HCT116 (cell line): Measurements from ENCODE around the gene RFESD. TPM values are rescaled to one million over a fixed set of nuclear protein-coding genes. Genes with fewer than 3 reads are reported as not detected.

Experiments
- ATAC-seq: fragments of 200-7000 bp; cut with Tn5 transposase; 2 replicates; pipeline ENCODE4 v1.9.1; 2020; ENCODE audit warnings: mild to moderate bottlenecking, moderate library complexity
- BruUV-seq: library from RNA; stranded (reverse); fragments of 400-500 nt; replicated peaks from 2 replicates; lab custom pipeline; 2021; lab: Mats Ljungman, UMichigan
- CTCF ChIA-PET: fragments of 300-600 bp; sonication (Branson Sonifier 250); formaldehyde crosslinking; loops from one replicate; lab custom pipeline; 2021; ENCODE audit warnings: antibody characterized with exemption; lab: Charles Lee
- POLR2A ChIA-PET: fragments of 300-600, 350-600 bp; sonication (Branson Sonifier 250); formaldehyde crosslinking; loops from one replicate; lab custom pipeline; 2021; ENCODE audit warnings: antibody characterized with exemption; lab: Charles Lee
- RAD21 ChIA-PET, 2 experiments: fragments of 300-600 bp; sonication (Branson Sonifier 250); formaldehyde crosslinking; loops; one replicate each; lab custom pipeline; 2023; ENCODE audit warnings: low total read pairs in 2 of 2; ENCODE audit not compliant: uncharacterized antibody in 2 of 2, unreplicated experiment in 2 of 2, low non-redundant PET in 1 of 2; lab: Charles Lee
- DNase-seq: peaks from one replicate; pipeline ENCODE4 v3.0.0-alpha.2; 2010; ENCODE audit warnings: low read depth, low spot score
- H2AFZ ChIP-seq: fragments of 200-600 bp; shearing (Covaris generic), sonication (generic); 2 replicates; pipeline ENCODE4 v1.6.1; 2017; ENCODE audit warnings: low read depth, mixed run types, mixed read lengths, antibody characterized with exemption, low read length; ENCODE audit not compliant: poor library complexity, severe bottlenecking
- H3K27ac ChIP-seq: 2 replicates; pipeline ENCODE4 v1.5.1; 2012; ENCODE audit warnings: low read depth, low read length
- H3K27me3 ChIP-seq: fragments of 200-600 bp; sonication (generic); 2 replicates; pipeline ENCODE4 v1.6.1; 2016; ENCODE audit warnings: mixed run types, low read length, mixed read lengths; ENCODE audit not compliant: insufficient read depth
- H3K36me3 ChIP-seq, 2 experiments: fragments of 200-500 bp in 1 of 2; fragments of 200-600 bp in 1 of 2; sonication (Bioruptor generic) in 1 of 2; sonication (generic) in 1 of 2; 2 replicates each; pipeline versions ENCODE4 v1.5.1 to v1.6.1; 2014 to 2016; ENCODE audit warnings: low read length in 2 of 2, inconsistent platforms in 1 of 2, mixed read lengths in 1 of 2, mixed run types in 1 of 2; ENCODE audit not compliant: insufficient read depth in 2 of 2, control insufficient read depth in 1 of 2
- H3K4me1 ChIP-seq, 2 experiments: fragments of 200-600 bp in 1 of 2; sonication (generic) in 1 of 2; 2 replicates each; pipeline versions ENCODE4 v1.5.1 to v1.6.1; 2012 to 2017; ENCODE audit warnings: low read length in 2 of 2, inconsistent platforms in 1 of 2, mild to moderate bottlenecking in 1 of 2, mixed read lengths in 1 of 2, mixed run types in 1 of 2, moderate library complexity in 1 of 2; ENCODE audit not compliant: insufficient read depth in 2 of 2, control insufficient read depth in 1 of 2
- H3K4me2 ChIP-seq: fragments of 200-600 bp; sonication (generic); 2 replicates; pipeline ENCODE4 v1.6.1; 2017; ENCODE audit warnings: mixed run types, low read length, mixed read lengths
- H3K4me3 ChIP-seq, 2 experiments: fragments of 200-600 bp in 1 of 2; sonication (generic) in 1 of 2; replicated peaks in 1 of 2; 2 replicates each; pipeline ENCODE4 v1.5.1; 2011 to 2016; ENCODE audit warnings: low read length in 2 of 2, control low read depth in 1 of 2, low read depth in 1 of 2, mild to moderate bottlenecking in 1 of 2, mixed read lengths in 1 of 2, mixed run types in 1 of 2
- H3K79me2 ChIP-seq: fragments of 200-600 bp; sonication (generic); 2 replicates; pipeline ENCODE4 v1.6.1; 2017; ENCODE audit warnings: mild to moderate bottlenecking, mixed run types, low read length, moderate library complexity, mixed read lengths; ENCODE audit not compliant: insufficient read depth
- H3K9ac ChIP-seq: fragments of 200-600 bp; sonication (generic); 2 replicates; pipeline ENCODE4 v1.6.1; 2016; ENCODE audit warnings: low read length, mixed read lengths
- H3K9me2 ChIP-seq: fragments of 200-600 bp; sonication (generic), shearing (Covaris generic); 2 replicates; pipeline ENCODE4 v1.6.1; 2017; ENCODE audit warnings: mixed run types, mild to moderate bottlenecking, moderate library complexity; ENCODE audit not compliant: insufficient read depth
- H3K9me3 ChIP-seq, 2 experiments: fragments of 200-500 bp in 1 of 2; fragments of 200-600 bp in 1 of 2; sonication (Bioruptor generic) in 1 of 2; sonication (generic) in 1 of 2; 2 replicates each; pipeline ENCODE4 v1.6.1; 2014 to 2017; ENCODE audit warnings: low read length in 2 of 2, mixed read lengths in 2 of 2, inconsistent platforms in 1 of 2, low read depth in 1 of 2, mild to moderate bottlenecking in 1 of 2, mixed run types in 1 of 2, moderate library complexity in 1 of 2; ENCODE audit not compliant: control insufficient read depth in 1 of 2, insufficient read depth in 1 of 2
- H4K20me1 ChIP-seq: fragments of 200-600 bp; sonication (generic), shearing (Covaris generic); 2 replicates; pipeline ENCODE4 v1.6.1; 2017; ENCODE audit warnings: mixed run types, mild to moderate bottlenecking, moderate library complexity; ENCODE audit not compliant: insufficient read depth
- CBX3 ChIP-seq: IDR thresholded peaks from 2 replicates; pipeline ENCODE4 v1.6.1; 2012; ENCODE audit warnings: low read depth
- CEBPB ChIP-seq: IDR thresholded peaks from 2 replicates; pipeline ENCODE4 v1.6.1; 2012; ENCODE audit warnings: low read depth
- ELF1 ChIP-seq: IDR thresholded peaks from 2 replicates; pipeline ENCODE4 v1.6.1; 2012; ENCODE audit warnings: low read depth, borderline replicate concordance
- EZH2 ChIP-seq: fragments of 200-600 bp; sonication (generic); IDR thresholded peaks from 2 replicates; pipeline ENCODE4 v1.6.1; 2017; ENCODE audit warnings: antibody characterized with exemption, mixed run types
- EZH2phosphoT487 ChIP-seq: fragments of 200-600 bp; IDR thresholded peaks from 2 replicates; pipeline ENCODE4 v1.6.1; 2018; ENCODE audit warnings: antibody characterized with exemption, borderline replicate concordance
- SIN3A ChIP-seq: IDR thresholded peaks from 2 replicates; pipeline ENCODE4 v1.6.1; 2012; ENCODE audit warnings: low read depth
- SP1 ChIP-seq: IDR thresholded peaks from 2 replicates; pipeline ENCODE4 v1.6.1; 2012; ENCODE audit warnings: low read depth
- ZNF274 ChIP-seq: fragments of 200-500 bp; sonication (Bioruptor generic); IDR thresholded peaks from 2 replicates; pipeline ENCODE4 v1.6.1; 2014; ENCODE audit warnings: mild to moderate bottlenecking, low read depth, low read length, inconsistent platforms
- intact Hi-C: fragments of 100-400 bp; cut with micrococcal nuclease; formaldehyde crosslinking; loops from 2 replicates; pipeline ENCODE4 v1.10.0; 2022
- total RNA-seq: library from RNA; stranded (reverse); gene quantifications from one replicate; pipeline ENCODE4 v1.2.1, GENCODE V29; 2021; ENCODE audit not compliant: unreplicated experiment
- TF ChIP-seq, protein P1 (sequence below): IDR thresholded peaks from 2 replicates; pipeline ENCODE4 v1.6.1; 2011; ENCODE audit warnings: mild to moderate bottlenecking, low read length, moderate library complexity; ENCODE audit not compliant: insufficient replicate concordance; ENCODE audit errors: extremely low read depth
- TF ChIP-seq, protein P2 (sequence below): IDR thresholded peaks from 2 replicates; pipeline ENCODE4 v1.6.1; 2012
- TF ChIP-seq, protein P3 (sequence below): IDR thresholded peaks from 2 replicates; pipeline ENCODE4 v1.6.1; 2012

RFESD gene
- total RNA-seq, 1 experiment from 2014 or later: 4.1 TPM

DNA sequence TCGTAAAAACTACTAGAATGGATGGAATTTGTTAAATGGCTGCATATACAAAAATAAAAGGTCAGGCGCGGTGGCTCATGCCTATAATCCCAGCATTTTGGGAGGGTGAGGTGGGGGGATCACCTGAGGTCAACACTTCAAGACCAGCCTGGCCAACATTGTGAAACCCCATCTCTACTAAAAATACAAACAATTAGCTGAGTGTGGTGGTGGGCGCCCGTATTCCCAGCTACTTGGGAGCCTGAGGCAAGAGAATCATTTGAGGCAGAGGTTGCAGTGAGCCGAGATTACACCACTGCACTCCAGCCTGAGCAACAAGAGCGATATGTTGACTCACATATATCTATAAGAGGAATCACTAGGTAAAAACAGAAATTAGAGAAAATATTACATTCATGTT, 36.0 kb upstream of the RFESD start:
- Histone ChIP-seq H3K9ac (no peak overlapping the region), H4K20me1 (no peaks in the 10 kb centered on the region), H3K27ac (no peak overlapping the region), H3K79me2 (no peaks in the 10 kb centered on the region), H3K9me2 (no peaks in the 10 kb centered on the region), H3K36me3 (no peaks in the 10 kb centered on the region), H3K4me1 (no peaks in the 10 kb centered on the region), H3K4me3 (no peak overlapping the region), H2AFZ (no peak overlapping the region), H3K9me3 (peaks cover 0 to 4% of the 10 kb centered on the region in 2 experiments; a peak in 1 of 4 replicates), H3K27me3 (no peaks in the 10 kb centered on the region), H3K4me2 (no peak overlapping the region)
- no TSS peak for BruUV-seq
- POLR2A ChIA-PET: no interaction called here
- RAD21 ChIA-PET: no interaction called here
- CTCF ChIA-PET: no interaction called here
- DNase-seq (no peak), ATAC-seq (no peak)
- TF ChIP-seq SIN3A (no peak), SP1 (no peak), CEBPB (no peak), CBX3 (no peak), ELF1 (no peak), EZH2phosphoT487 (no peak), ZNF274 (no peak), EZH2 (no peak)
- TF ChIP-seq, protein P1, sequence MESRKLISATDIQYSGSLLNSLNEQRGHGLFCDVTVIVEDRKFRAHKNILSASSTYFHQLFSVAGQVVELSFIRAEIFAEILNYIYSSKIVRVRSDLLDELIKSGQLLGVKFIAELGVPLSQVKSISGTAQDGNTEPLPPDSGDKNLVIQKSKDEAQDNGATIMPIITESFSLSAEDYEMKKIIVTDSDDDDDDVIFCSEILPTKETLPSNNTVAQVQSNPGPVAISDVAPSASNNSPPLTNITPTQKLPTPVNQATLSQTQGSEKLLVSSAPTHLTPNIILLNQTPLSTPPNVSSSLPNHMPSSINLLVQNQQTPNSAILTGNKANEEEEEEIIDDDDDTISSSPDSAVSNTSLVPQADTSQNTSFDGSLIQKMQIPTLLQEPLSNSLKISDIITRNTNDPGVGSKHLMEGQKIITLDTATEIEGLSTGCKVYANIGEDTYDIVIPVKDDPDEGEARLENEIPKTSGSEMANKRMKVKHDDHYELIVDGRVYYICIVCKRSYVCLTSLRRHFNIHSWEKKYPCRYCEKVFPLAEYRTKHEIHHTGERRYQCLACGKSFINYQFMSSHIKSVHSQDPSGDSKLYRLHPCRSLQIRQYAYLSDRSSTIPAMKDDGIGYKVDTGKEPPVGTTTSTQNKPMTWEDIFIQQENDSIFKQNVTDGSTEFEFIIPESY: no peak
- TF ChIP-seq, protein P2, sequence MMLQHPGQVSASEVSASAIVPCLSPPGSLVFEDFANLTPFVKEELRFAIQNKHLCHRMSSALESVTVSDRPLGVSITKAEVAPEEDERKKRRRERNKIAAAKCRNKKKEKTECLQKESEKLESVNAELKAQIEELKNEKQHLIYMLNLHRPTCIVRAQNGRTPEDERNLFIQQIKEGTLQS: no peak
- TF ChIP-seq, protein P3, sequence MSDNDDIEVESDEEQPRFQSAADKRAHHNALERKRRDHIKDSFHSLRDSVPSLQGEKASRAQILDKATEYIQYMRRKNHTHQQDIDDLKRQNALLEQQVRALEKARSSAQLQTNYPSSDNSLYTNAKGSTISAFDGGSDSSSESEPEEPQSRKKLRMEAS: no peak
- intact Hi-C loops: no loop called here
